Natural killer cell (primary cell): Measurements from ENCODE around the gene DDX56. TPM values are rescaled to one million over a fixed set of nuclear protein-coding genes. Genes with fewer than 3 reads are reported as not detected.

Experiments used
- ATAC-seq, 3 donors: fragments of 150-1000 bp in 2 of 3; fragments of 200-7000 bp in 1 of 3; cut with Tn5 transposase; 1 replicate in 1 of 3; 2 replicates in 2 of 3; pipeline ENCODE4 v1.10.0; 2021; ENCODE audit warnings: mild to moderate bottlenecking in 2 of 3, moderate library complexity in 2 of 3
- DNase-seq, 2 donors: peaks; one replicate each; pipeline versions ENCODE4 v3.0.0 to v3.0.0-alpha.2; 2013 to 2021; ENCODE audit warnings: mixed read lengths in 1 of 2
- H3K27ac ChIP-seq: one replicate; pipeline ENCODE4 v1.5.1; 2013; ENCODE audit warnings: mild to moderate bottlenecking, low read length
- H3K27me3 ChIP-seq: one replicate; pipeline ENCODE4 v1.6.1; 2013; ENCODE audit warnings: low read length; ENCODE audit not compliant: control insufficient read depth, insufficient read depth
- H3K36me3 ChIP-seq: one replicate; pipeline ENCODE4 v1.6.1; 2013; ENCODE audit warnings: low read length; ENCODE audit not compliant: control insufficient read depth, insufficient read depth
- H3K4me1 ChIP-seq: one replicate; pipeline ENCODE4 v1.6.1; 2013; ENCODE audit warnings: low read length; ENCODE audit not compliant: control insufficient read depth, insufficient read depth
- H3K4me3 ChIP-seq: one replicate; pipeline ENCODE4 v1.5.1; 2013; ENCODE audit warnings: low read length
- H3K9me3 ChIP-seq: one replicate; pipeline ENCODE4 v1.6.1; 2013; ENCODE audit warnings: low read length; ENCODE audit not compliant: control insufficient read depth, insufficient read depth
- H3K27ac Mint-ChIP-seq, 2 donors: one replicate each; pipeline ENCODE4 v1.8.0; 2022; ENCODE audit warnings: mild to moderate bottlenecking in 2 of 2, mixed read lengths in 2 of 2, moderate library complexity in 1 of 2
- H3K27me3 Mint-ChIP-seq, 2 donors: one replicate each; pipeline ENCODE4 v1.8.0; 2022; ENCODE audit warnings: low read depth in 2 of 2, mixed read lengths in 2 of 2
- H3K36me3 Mint-ChIP-seq: one replicate; pipeline ENCODE4 v1.8.0; 2022; ENCODE audit warnings: mixed read lengths
- H3K4me1 Mint-ChIP-seq, 2 donors: one replicate each; pipeline ENCODE4 v1.8.0; 2022; ENCODE audit warnings: mixed read lengths in 2 of 2
- H3K4me3 Mint-ChIP-seq: one replicate; pipeline ENCODE4 v1.8.0; 2022; ENCODE audit warnings: mild to moderate bottlenecking, moderate library complexity, mixed read lengths
- H3K9me3 Mint-ChIP-seq, 2 donors: one replicate each; pipeline ENCODE4 v1.8.0; 2022; ENCODE audit warnings: mixed read lengths in 2 of 2
- CTCF ChIP-seq: fragments of 200-600 bp; IDR thresholded peaks from one replicate; pipeline ENCODE4 v1.8.0; 2022; ENCODE audit warnings: antibody characterized with exemption
- WGBS: methylation state at CpG from one replicate; pipeline ENCODE4 v1.1.7; 2013; ENCODE audit warnings: missing lambda C conversion rate; ENCODE audit not compliant: insufficient coverage; 5-methylcytosine and 5-hydroxymethylcytosine counted together
- intact Hi-C: fragments of 100-400 bp; cut with micrococcal nuclease; formaldehyde crosslinking; loops from one replicate; pipeline ENCODE4 v1.14.2; 2022
- total RNA-seq, 4 donors: library from RNA; stranded (reverse); fragments of 120-200 nt in 1 of 4; gene quantifications; one replicate each; pipeline versions ENCODE4 v1.2.3 to v1.2.4, GENCODE V29; 2013 to 2022

DDX56 gene
- total RNA-seq, 3 donors from 2014 or later (not counting 1 experiment from before 2014, with no cell fraction given), result 67.8 to 85.5 (median 84.5) TPM

GRCh38 chr7:44521347-44522095, 52.2 kb downstream of the DDX56 start:
- H3K9me3 ChIP-seq, result peaks cover 15% of the 10 kb centered on the region
- H3K4me3 ChIP-seq, result no peak overlapping the region
- Mint-ChIP-seq H3K36me3 (peaks cover 11% of the 10 kb centered on the region), H3K4me1 (no peaks in the 10 kb centered on the region), H3K4me3 (no peak overlapping the region), H3K9me3 (peaks cover 0 to 7% of the 10 kb centered on the region in 2 donors), H3K27ac (no peak overlapping the region), H3K27me3 (peaks cover 6 to 9% of the 10 kb centered on the region in 2 donors)
- DNase-seq, result no peak
- intact Hi-C loops, result no loop called here
- TF ChIP-seq CTCF, result no peak
- H3K36me3 ChIP-seq, result no peaks in the 10 kb centered on the region
- 85% methylated on average over 15 of the region's 15 CpGs for WGBS
- no peaks in the 10 kb centered on the region for H3K27me3 ChIP-seq
- H3K4me1 ChIP-seq, result no peaks in the 10 kb centered on the region
- no peak overlapping the region for H3K27ac ChIP-seq
- ATAC-seq, result no peak

- Mint-ChIP-seq H3K9me3 (peaks cover 0 to 7% of the 10 kb centered on the region in 2 donors), H3K36me3 (peaks cover 11% of the 10 kb centered on the region), H3K4me1 (no peaks in the 10 kb centered on the region), H3K4me3 (no peak overlapping the region), H3K27ac (no peak overlapping the region), H3K27me3 (peaks cover 6 to 9% of the 10 kb centered on the region in 2 donors)
- 90% methylated on average over 5 of the region's 5 CpGs for WGBS
- no peak overlapping the region for H3K4me3 ChIP-seq
- ATAC-seq (no peak), DNase-seq (no peak)
- H3K36me3 ChIP-seq, result no peaks in the 10 kb centered on the region
- no peak for TF ChIP-seq CTCF
- H3K27me3 ChIP-seq, result no peaks in the 10 kb centered on the region
- no peak overlapping the region for H3K27ac ChIP-seq
- no peaks in the 10 kb centered on the region for H3K4me1 ChIP-seq
- H3K9me3 ChIP-seq, result peaks cover 11% of the 10 kb centered on the region
- intact Hi-C loops, result no loop called here
Observed at GRCh38 chr7:44520574-44520973, 53.1 kb downstream of the DDX56 start.

- no peaks in the 10 kb centered on the region for H3K27me3 ChIP-seq
- peaks cover 3% of the 10 kb centered on the region for H3K9me3 ChIP-seq
- Mint-ChIP-seq H3K9me3 (peaks cover 0 to 3% of the 10 kb centered on the region in 2 donors), H3K4me1 (no peaks in the 10 kb centered on the region), H3K36me3 (peaks cover 6% of the 10 kb centered on the region), H3K27ac (no peak overlapping the region), H3K27me3 (peaks cover 6 to 7% of the 10 kb centered on the region in 2 donors), H3K4me3 (no peak overlapping the region)
- ATAC-seq, result no peak
- H3K36me3 ChIP-seq, result no peaks in the 10 kb centered on the region
- H3K4me1 ChIP-seq, result no peaks in the 10 kb centered on the region
- 85% methylated on average over 7 of the region's 7 CpGs for WGBS
- intact Hi-C loops, result no loop called here
- DNase-seq, result no peak
- H3K27ac ChIP-seq, result no peak overlapping the region
- no peak for TF ChIP-seq CTCF
- H3K4me3 ChIP-seq, result no peak overlapping the region
Observed at GRCh38 chr7:44519546-44519945, 54.2 kb downstream of the DDX56 start.

GRCh38 chr7:44518761-44519160, 54.9 kb downstream of the DDX56 start:
- no peak for DNase-seq
- no peak overlapping the region for H3K4me3 Mint-ChIP-seq
- no peaks in the 10 kb centered on the region for H3K4me1 Mint-ChIP-seq
- H3K9me3 ChIP-seq, result no peaks in the 10 kb centered on the region
- H3K27ac ChIP-seq, result no peak overlapping the region
- intact Hi-C loops, result no loop called here
- ATAC-seq, result no peak
- no peak overlapping the region for H3K4me3 ChIP-seq
- peaks cover 1 to 3% of the 10 kb centered on the region in 2 donors for H3K27me3 Mint-ChIP-seq
- H3K36me3 ChIP-seq, result no peaks in the 10 kb centered on the region
- no peak for TF ChIP-seq CTCF
- no peak overlapping the region for H3K27ac Mint-ChIP-seq
- H3K27me3 ChIP-seq, result no peaks in the 10 kb centered on the region
- no peaks in the 10 kb centered on the region for H3K9me3 Mint-ChIP-seq
- H3K36me3 Mint-ChIP-seq, result no peaks in the 10 kb centered on the region
- 83% methylated on average over 3 of the region's 3 CpGs for WGBS
- no peaks in the 10 kb centered on the region for H3K4me1 ChIP-seq
